GM12875 (cell line): ENCODE data around the gene KLHL2.
"Not testable (repeated sequence)": the region's sequence is repeated elsewhere in the genome, so short reads cannot be mapped to it uniquely, and the experiment has no call there.

Source experiments
- H3K4me3 ChIP-seq: one replicate; pipeline ENCODE4 v1.5.1; 2011; ENCODE audit warnings: low read depth, low read length, control low read depth
- CTCF ChIP-seq: IDR thresholded peaks from 2 replicates; pipeline ENCODE4 v1.5.1; 2011; ENCODE audit warnings: low read depth, mild to moderate bottlenecking, control low read depth, inconsistent platforms, low read length, moderate library complexity, borderline replicate concordance; ENCODE audit not compliant: insufficient read depth

The KLHL2 gene

GRCh38 chr4:165175879-165176278, 31.5 kb upstream of the KLHL2 start:
- H3K4me3 ChIP-seq, result no peak overlapping the region
- TF ChIP-seq CTCF, result no peak

DNA sequence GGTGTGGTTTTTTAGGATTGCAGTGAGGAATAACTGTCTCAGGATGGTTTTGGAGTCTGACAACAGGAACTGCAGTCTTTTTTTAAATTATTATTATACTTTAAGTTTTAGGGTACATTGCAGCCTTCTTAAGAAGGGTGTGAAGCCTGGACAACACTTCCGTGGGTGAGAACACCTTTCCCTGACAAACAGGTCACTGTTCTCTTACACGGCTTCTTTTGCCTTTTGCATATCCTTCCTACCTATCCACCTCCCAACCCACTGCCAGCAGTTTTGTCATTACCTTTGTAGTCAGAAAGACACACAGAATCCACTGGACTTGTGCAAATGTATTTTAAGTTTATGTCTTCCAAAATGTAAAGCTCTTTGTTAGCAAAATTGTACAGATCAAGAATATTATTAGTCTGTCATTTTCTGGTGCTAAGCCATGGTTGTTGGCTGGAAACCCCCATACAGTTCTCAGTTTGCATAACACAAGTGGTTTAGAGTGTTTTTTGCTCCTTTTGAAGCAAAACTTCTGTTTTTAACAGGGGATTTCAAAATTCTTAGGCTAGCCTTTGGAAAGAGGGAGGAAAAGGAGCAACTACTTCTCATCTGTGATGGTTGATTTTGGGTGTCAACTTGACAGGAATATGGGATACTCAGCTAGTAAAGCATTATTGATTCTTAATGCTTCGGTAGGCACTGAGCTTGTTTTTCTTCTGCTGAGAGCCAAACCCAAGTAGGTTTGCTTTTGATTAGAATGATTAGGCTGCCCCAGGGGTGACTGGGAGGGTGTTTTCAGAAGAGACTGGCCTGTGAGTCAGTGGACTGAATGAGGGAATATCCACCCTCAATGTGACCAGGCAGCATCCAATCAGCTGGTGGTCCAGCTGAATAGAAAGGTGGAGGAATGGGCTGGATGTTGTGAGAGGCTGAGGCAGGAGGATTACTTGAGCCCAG, 29.4 kb upstream of the KLHL2 start:
- TF ChIP-seq CTCF, result no peak
- no peak overlapping the region for H3K4me3 ChIP-seq

GRCh38 chr4:165184220-165184619, 23.1 kb upstream of the KLHL2 start:
- TF ChIP-seq CTCF, result no peak
- no peak overlapping the region for H3K4me3 ChIP-seq

GRCh38 chr4:165184998-165185397, 22.4 kb upstream of the KLHL2 start:
- not testable (repeated sequence) for H3K4me3 ChIP-seq

- no peak for TF ChIP-seq CTCF
- H3K4me3 ChIP-seq, result no peak overlapping the region
Measured at GRCh38 chr4:165185448-165185847, 21.9 kb upstream of the KLHL2 start.

DNA sequence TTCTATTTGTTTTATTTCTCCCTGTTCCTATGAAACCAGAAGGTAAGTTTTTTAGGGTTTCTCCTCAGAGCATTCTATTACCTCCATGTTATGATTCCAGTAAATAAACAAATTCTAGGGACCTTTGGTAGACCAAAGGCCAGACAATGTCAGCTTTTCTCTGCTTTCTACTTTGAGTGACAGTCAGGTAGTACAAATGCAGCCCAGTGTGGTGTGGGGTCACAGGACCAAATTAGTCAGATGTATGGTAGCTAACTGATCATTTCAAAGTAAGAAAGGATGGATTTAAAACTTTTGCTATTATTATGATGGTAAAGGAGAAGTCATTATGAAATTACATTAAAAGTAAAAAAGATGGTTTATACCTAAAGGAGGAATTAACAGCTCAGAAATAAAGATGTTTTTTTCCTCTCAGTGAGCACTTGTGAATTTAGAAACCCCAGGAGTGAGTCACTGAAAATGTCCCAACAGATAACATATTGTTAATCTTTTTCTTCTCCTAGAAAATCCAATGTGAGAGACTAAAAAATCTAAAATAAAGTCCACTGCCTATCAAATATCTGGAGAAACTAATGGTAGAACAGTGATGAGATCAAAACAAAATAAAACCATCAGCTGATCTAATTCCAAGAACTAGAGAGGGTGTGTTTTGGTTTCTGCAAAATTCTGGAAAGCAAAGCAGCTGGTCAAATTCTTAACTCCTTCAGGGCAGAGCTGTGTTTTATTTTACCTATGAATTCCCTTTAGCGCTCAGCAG, 16.6 kb upstream of the KLHL2 start:
- no peak for TF ChIP-seq CTCF

DNA sequence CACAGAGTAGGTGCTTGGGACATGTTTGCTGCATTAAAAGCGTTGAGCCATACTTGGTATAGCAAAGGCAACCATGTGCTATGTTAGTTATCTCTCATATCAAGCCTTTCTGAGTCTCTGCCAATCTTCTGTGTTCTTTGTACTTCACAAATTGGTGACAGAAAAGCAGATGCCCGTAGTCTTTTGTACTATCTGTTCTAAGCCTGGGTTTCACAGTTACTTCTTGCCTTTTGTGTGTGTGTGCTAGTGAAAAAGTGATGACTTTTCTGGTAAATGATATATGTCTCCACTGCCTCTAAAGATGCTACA, 16.1 kb upstream of the KLHL2 start:
- H3K4me3 ChIP-seq, result no peak overlapping the region
- TF ChIP-seq CTCF, result no peak

More for the DNA sequence above, 16.6 kb upstream of the KLHL2 start:
- H3K4me3 ChIP-seq, result no peak overlapping the region
